GM21526 (cell line): ENCODE measurements around the gene ECHDC3.
"Not testable (repeated sequence)": the region's sequence is repeated elsewhere in the genome, so short reads cannot be mapped to it uniquely, and the experiment has no call there.

Source experiments
- ATAC-seq: cut with Tn5 transposase; IDR thresholded peaks from one replicate; pipeline ENCODE4 v1.9.1; 2021; ENCODE audit warnings: moderate library complexity; ENCODE audit not compliant: unreplicated experiment, low FRiP score

The ECHDC3 gene, protein sequence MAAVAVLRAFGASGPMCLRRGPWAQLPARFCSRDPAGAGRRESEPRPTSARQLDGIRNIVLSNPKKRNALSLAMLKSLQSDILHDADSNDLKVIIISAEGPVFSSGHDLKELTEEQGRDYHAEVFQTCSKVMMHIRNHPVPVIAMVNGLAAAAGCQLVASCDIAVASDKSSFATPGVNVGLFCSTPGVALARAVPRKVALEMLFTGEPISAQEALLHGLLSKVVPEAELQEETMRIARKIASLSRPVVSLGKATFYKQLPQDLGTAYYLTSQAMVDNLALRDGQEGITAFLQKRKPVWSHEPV

GRCh38 chr10:11742009-11742778 is at the start of gene ECHDC3:
ECHDC3 (plus strand) TSS chr10:11742382; CDS start chr10:11742577, 195 bp downstream.
- ATAC-seq = no peak

- ATAC-seq = no peak
These were observed 48.8 kb upstream of the ECHDC3 start for GRCh38 chr10:11693376-11693775.

GRCh38 chr10:11695779-11696178 is 46.4 kb upstream of the ECHDC3 start:
- ATAC-seq = no peak

GRCh38 chr10:11697718-11698527 is 44.3 kb upstream of the ECHDC3 start:
- no peak for ATAC-seq

DNA sequence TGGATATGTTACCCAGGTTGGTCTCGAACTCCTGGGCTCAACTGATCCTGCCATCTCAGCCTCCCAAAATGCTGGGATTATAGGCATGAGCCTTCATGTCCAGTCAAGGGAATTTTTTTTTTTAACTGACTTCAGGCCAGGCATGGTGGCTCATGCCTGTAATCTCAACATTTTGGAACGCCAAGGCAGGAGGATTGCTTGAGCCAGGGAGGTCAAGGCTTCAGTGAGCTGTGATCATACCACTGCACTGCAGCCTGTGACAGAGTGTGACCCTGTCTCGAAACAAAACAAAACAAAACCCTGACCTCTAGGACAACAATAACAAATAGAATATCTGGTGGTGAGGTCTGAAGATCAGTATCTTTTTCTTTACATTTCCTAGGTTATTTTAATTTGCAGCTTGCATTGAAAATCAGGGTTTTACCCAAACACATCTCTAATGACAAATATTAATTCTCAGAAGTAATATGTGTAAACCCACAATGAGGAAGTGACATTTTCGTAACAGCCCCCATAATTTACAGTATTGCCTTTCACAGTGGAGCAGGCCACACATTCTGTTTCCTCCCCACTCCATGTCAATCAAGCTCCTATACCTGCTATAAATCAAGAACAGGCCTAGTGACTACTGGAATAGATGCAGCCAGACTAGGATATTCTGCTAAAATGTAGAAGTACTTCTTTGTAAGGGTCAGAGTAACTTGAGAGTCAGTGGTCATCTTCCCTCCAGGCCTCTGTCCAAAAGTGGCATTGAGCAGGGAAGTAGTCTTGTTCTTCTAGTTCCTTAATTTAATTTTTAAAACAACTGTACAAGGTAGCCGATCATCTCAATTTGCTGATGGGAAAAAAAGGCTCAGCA is 43.3 kb upstream of the ECHDC3 start:
- peak; percentile 80 for ATAC-seq

- no peak for ATAC-seq
These were observed 42.6 kb upstream of the ECHDC3 start for GRCh38 chr10:11699550-11700097.

- no peak for ATAC-seq
These were observed 41.6 kb upstream of the ECHDC3 start for GRCh38 chr10:11700539-11700938.

GRCh38 chr10:11701451-11702095 is 40.6 kb upstream of the ECHDC3 start:
- no peak for ATAC-seq

DNA sequence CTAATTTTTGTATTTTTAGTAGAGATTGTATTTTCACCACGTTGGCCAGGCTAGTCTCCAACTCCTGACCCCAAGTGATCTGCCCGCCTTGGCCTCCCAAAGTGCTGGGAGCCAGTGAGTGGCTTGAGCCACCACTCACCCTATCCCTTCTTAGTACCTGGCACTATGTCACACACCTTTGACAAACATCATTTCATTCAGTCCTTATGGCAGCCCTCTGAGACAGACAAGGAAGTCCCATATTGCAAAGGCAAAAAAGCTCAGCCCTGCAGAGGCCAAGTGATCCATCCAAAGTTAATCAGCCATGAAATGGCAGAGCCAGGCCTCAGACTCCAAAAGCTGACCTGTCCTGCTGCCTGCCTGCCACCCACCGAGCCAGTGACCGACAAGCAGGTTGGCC is 39.9 kb upstream of the ECHDC3 start:
- no peak for ATAC-seq

DNA sequence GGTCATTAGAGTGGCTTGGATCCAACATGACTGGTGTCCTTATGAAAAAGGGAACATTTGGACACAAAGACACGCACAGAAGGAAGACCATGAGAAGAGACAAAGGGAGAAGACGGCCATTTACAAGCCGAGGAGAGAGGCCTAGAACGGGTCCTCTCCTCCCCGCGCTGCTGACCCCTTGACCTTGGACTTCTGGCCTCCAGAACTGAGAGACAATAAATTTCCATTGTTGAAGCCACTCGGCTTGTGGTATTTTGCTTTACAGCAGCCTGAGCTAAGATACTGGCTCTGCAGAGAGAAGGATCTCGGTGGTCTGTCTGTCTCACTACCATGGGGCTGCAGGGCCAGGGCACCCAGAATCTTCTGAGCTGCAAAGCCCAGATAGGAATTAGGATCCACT is 38.1 kb upstream of the ECHDC3 start:
- no peak for ATAC-seq

GRCh38 chr10:11705722-11706121 is 36.5 kb upstream of the ECHDC3 start:
- ATAC-seq = no peak

DNA sequence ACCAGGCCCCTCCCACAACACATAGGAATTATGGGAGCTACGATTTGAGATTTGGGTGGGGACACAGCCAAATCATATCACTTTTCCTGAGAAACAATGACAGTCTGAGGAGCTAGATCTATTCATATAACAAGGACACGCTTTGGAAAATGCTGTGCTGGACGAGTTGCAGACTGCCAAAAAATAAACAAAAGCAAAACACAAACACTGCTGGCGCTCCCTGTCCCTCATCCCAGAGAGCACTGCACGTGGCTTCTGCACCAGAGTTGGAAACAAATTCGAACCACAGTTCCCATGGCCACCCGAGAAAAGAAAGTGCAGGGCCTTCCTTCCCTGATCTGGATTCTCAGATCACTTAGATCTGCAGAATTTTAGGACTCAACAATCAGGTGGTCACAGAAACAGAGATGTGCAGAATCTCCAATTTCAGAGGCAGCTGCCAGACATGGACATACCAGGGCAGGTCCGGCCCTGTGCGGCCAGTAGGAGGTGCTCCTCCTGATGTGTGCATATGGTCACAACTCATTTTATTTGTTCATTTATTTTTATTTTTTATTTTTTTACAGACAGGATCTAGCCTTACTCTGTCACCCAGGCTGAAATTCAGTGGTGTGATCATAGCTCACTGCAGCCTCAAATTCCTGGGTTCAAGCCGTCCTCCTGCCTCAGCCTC is 35.2 kb upstream of the ECHDC3 start:
- ATAC-seq = no peak

DNA sequence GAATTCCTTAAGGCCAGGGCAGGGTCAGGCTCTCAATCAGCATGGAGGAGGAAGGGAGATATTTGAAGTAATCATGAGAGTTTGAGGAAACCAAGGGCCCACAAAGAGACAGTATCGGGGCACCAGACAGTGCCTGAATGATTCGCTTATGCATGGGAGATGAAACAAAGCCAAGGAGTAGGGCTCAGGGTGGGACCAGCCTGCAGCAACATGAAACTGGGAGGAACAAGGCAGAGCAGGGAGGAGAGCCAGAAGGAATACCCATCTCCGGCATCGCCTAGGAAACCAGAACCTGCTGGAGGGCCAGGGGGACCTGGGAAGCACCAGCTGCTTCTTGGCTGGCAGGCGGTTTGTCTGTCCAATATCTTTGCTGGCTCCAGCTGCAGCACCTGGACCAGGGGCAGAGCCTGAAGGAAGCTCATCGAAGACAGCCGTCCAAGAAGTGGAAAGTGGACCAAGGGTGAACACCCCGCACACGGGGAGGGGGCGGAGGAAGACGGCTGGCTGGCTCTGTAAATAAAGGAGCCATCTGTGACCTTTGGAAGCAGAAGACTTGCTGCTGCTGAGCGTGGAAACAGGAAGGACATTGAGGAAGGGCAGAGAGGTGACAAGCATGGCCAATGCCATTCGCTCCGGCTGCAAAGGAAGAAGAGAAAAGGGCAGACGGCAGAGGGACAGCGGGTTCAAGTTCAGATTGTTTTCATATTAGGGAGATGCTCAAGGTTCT is 34.4 kb upstream of the ECHDC3 start:
- ATAC-seq = no peak

- not testable (repeated sequence) for ATAC-seq
These were observed 33.4 kb upstream of the ECHDC3 start for GRCh38 chr10:11708801-11709200.

DNA sequence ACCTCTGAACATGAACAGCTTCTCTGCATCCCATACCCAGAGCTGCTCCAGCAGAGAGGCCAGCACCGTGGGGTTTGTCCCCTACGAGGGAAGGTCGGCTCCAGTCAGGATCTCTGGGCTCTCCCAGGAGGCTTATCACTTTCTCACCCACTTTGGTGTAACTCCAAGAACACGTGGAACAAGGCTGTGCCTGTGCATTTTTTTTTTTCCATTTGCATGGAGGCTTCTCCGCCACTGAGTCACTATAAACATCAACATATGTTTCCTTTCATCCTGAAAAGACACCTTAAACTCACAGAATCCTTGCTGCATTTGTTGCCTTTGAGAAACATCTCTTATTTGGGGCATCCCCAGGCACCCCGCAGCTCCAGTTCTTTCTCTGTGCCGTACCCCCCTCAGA is 29.4 kb upstream of the ECHDC3 start:
- ATAC-seq = no peak

GRCh38 chr10:11713186-11713743 is 28.9 kb upstream of the ECHDC3 start:
- ATAC-seq = no peak

GRCh38 chr10:11713963-11714362 is 28.2 kb upstream of the ECHDC3 start:
- ATAC-seq = no peak

DNA sequence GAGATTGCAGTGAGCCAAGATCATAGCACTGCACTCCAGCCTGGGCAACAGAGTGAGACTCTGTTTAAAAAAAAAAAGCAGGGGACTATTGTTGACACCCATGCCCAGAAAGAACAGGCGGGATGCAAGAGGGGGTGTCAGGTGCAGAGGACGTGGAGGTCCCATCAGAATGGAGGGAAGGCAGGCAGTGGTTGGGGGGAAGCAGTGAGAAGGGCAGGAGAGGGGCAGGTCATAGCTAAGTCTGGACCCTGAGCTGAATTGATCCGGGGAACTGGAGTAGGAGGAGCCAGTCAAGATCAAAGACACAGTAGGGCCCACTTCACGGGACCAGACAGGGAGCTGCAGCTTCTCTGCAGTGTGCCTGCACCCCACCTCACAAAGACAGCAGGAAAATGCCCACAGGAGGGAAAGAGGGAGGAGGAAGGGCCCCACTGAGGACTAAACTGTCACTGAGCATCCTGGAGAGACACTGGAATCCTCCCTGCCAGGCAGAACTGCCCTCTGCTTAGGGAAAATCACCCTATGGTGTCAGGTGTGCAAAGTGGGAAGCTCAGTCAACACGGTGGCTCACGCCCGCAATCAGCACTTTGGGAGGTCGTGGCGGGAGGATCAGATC is 27.3 kb upstream of the ECHDC3 start:
- no peak for ATAC-seq
